SH-SY5Y (cell line): ENCODE data around the gene SELENOM.

Experiments used
- GATA2 ChIP-seq: IDR thresholded peaks from 2 replicates; pipeline ENCODE4 v1.6.1; 2011; ENCODE audit warnings: mild to moderate bottlenecking, low read depth, low read length
- GATA3 ChIP-seq: IDR thresholded peaks from 2 replicates; pipeline ENCODE4 v1.6.1; 2011; ENCODE audit warnings: low read depth, mild to moderate bottlenecking, low read length, moderate library complexity

DNA sequence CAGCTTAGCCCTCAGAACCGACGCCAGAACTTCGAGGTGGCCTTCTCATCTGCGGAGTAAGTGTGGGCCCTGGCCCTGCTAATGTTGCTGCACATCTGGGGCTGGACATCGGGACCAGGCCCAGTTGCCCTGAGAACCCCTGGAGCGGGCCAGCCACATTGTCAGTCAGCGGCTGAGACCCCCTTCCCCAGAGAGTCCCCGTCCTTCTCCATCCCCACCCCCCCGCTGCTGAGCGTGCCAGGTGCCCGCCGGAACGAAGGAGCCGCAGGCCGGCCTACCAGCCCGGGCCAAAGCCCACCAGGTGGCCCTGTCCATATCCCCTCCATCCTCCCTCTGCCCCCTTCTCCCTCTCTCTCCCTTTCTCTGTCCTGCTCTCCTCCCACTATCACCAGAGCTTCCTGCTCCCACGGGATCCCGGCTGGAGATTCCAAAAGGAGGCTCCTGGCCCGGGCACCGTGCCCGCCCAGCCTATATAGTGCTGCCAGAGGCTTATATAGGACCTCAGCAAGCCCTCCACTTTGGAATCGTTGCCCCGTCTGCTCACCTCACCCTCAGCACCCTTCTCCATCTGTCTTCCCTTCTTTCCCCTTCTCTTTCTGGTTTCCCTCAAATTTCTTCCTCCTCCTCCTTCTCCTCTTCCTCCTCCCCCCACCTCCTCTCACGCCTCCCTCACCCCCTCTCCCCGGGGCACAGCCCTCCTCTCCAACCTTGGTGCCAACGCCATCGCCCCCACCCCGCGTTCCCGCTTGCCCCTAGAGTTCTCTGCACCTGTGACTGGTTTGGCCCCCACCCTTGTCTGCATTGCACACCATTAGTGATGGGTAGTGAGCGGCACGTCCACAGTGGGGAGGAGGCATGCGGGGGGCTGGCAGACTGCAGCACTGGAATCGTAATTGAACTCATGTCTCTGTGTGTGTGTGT is 7.3 kb downstream of the SELENOM start:
- TF ChIP-seq GATA2 (no peak), GATA3 (no peak)
